ENCODE results near the gene ASPG.

ASPG gene

GRCh38 chr14:104159990-104160389 lies 74.5 kb downstream of the ASPG start:
- DNase-seq (ENCODE audit: low read depth in 2 of 3, low spot score in 2 of 3), result no peak

GRCh38 chr14:104161602-104162367 lies 76.3 kb downstream of the ASPG start:
- DNase-seq (ENCODE audit: low read depth in 2 of 3, low spot score in 2 of 3), result no peak

DNA sequence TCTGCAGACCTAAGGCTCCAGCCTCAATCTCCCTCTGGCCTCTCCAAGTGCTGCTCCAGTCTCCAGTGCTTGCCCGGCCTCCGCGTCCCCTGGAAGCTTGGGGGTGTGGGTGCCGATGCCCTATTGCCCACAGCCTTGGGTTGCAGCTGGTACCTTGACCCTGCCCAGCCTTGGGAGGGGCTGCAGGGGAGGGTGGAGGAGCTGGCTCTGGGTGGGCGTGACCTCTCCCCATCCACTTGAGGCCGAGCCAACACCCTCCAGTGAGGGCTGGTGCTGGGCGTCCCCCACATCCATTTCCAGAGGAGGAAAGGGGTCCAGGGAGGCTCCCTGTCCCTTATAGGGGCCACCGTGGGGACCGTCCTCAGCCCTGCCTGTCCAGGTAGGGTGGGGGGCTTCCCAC lies 77.0 kb downstream of the ASPG start:
- DNase-seq (ENCODE audit: low read depth in 2 of 3, low spot score in 2 of 3), result no peak

DNA sequence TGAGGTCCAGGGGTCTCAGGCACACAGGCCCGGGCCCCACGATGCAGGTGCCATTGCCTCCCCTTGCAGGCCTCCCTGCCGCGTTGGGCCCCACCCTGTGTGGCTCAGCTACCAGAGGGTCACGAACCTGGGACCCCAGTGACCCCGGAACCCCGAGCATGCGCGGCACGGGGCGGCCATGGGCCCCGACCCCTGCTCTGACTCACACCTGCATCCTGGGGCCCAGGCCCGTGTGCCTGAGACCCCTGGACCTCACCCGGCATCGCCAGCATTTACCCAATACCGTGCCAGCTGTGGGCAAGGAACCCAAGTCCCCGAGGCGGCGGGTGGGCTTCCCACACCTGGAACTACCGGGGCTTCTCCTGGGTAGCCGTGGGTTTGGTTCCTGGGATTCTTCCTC lies 78.0 kb downstream of the ASPG start:
- no peak for DNase-seq (ENCODE audit: low read depth in 2 of 3, low spot score in 2 of 3)

GRCh38 chr14:104164041-104164440 lies 78.5 kb downstream of the ASPG start:
- DNase-seq (ENCODE audit: low read depth in 2 of 3, low spot score in 2 of 3), result no peak

DNA sequence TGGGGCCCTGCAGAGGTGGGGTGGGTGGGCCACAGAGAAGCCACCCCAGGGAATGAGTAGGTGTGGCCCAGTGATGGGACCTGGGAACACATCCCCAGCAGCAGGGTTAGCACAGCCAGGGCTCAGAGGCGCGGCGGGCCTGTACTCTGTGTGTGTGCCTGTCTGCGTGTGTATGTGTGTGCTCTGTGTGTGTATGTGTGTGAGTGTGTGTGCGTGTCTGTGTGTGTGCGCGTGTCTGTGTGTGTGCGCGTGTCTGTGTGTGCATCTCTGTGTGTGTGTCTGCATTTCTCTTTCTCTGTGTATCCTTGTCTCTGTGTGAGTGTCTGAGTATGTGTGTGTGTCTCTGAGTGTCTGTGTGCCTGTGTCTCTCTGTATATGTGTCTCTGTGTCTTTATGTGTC lies 79.0 kb downstream of the ASPG start:
- no peak for DNase-seq (ENCODE audit: low read depth in 2 of 3, low spot score in 2 of 3)
